GM12878 (cell line): Measurements from ENCODE around the gene ATP2A3. TPM values are rescaled to one million over a fixed set of nuclear protein-coding genes. Genes with fewer than 3 reads are reported as not detected.

Experiments
- CEBPZ ChIP-seq: fragments of 150-350 bp; IDR thresholded peaks from 2 replicates; pipeline ENCODE4 v1.6.1; 2016; ENCODE audit warnings: low read depth, low read length
- FOXM1 ChIP-seq: IDR thresholded peaks from 2 replicates; pipeline ENCODE4 v1.6.1; 2012; ENCODE audit warnings: low read depth, mild to moderate bottlenecking, inconsistent platforms, low read length, moderate library complexity
- JUNB ChIP-seq: IDR thresholded peaks from 2 replicates; pipeline ENCODE4 v1.6.1; 2016; ENCODE audit warnings: antibody characterized with exemption, mild to moderate bottlenecking
- KAT2A ChIP-seq: conservative IDR thresholded peaks from 2 replicates; pipeline ENCODE4 v1.6.1; 2011; ENCODE audit warnings: low read depth, low read length; ENCODE audit not compliant: control insufficient read depth
- NKRF ChIP-seq: fragments of 450-650 bp; conservative IDR thresholded peaks from 2 replicates; pipeline ENCODE4 v1.6.1; 2017; ENCODE audit warnings: mild to moderate bottlenecking, moderate library complexity
- PAX8 ChIP-seq: fragments of 450-650 bp; IDR thresholded peaks from 2 replicates; pipeline ENCODE4 v1.6.1; 2017; ENCODE audit warnings: mild to moderate bottlenecking, moderate library complexity
- polyA plus RNA-seq, 11 experiments: library from polyadenylated mRNA; depleted of rRNA in 4 of 11; unstranded in 6 of 11; stranded (reverse) in 5 of 11; fragments of >200 nt; fragmentation: Nextera tagmentation in 4 of 11; fragmentation: Illumina TruSeq in 1 of 11; extraction: Ambion mirVana in 4 of 11; extraction: Trizol in 1 of 11; gene quantifications; 1 replicate in 1 of 11; 2 replicates in 10 of 11; pipeline versions ENCODE4 v1.2.1 to v1.2.3, GENCODE V29; 2011 to 2016; ENCODE audit warnings: inconsistent platforms in 2 of 11, missing spikeins in 2 of 11, low read depth in 1 of 11
- total RNA-seq, 4 experiments: library from RNA; depleted of rRNA in 3 of 4; stranded (reverse); fragments of >200 nt in 3 of 4; fragmentation: Illumina TruSeq in 1 of 4; extraction: Trizol in 1 of 4; gene quantifications; 2 replicates each; pipeline versions ENCODE4 v1.2.1 to v1.2.3, GENCODE V29; 2013 to 2021
- TF ChIP-seq, protein P1 (sequence below): fragments of 450-650 bp; IDR thresholded peaks from 2 replicates; pipeline ENCODE4 v1.6.1; 2017; ENCODE audit warnings: antibody characterized with exemption, mild to moderate bottlenecking, moderate library complexity

Gene ATP2A3
- total and polyA plus RNA-seq, 10 of the 15 experiments (the other 5 are each of a cell fraction or from before 2014, with no cell fraction given) = 1.0 to 99.2 (median 37.9) TPM

DNA sequence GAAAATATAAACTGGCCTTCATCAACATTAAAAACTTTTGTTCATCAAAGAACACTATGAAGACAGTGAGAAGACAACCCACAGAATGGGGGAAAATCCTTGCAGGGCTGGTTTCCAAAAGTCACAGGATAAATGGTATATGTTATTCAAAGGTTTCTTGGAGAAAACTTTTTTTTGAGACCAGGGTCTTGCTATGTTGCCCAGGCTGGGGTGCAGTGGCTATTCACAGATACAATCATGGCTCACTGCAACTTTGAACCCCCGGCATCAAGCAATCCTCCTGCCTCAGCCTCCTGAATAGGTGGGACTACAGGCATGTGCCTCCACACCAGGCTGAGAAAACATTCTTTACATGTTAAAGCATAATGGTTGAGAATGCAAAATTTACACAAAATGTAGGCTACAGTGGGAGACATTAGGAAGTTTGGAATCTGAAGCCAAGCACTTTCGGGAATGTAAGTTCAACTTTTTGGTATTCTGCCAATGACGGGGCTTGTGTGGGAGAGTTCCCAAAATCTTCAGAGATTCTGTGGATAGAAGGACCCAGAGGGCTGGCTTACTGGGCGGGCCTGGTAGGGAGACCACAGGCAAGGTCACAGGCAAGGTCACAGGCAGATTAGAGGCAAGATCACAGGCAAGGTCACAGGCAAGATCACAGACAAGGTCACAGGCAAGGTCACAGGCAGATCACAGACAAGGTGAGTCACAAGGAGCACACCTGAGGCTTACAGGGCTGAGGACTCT, 24.2 kb upstream of the ATP2A3 start (continued):
- TF ChIP-seq, protein P1, sequence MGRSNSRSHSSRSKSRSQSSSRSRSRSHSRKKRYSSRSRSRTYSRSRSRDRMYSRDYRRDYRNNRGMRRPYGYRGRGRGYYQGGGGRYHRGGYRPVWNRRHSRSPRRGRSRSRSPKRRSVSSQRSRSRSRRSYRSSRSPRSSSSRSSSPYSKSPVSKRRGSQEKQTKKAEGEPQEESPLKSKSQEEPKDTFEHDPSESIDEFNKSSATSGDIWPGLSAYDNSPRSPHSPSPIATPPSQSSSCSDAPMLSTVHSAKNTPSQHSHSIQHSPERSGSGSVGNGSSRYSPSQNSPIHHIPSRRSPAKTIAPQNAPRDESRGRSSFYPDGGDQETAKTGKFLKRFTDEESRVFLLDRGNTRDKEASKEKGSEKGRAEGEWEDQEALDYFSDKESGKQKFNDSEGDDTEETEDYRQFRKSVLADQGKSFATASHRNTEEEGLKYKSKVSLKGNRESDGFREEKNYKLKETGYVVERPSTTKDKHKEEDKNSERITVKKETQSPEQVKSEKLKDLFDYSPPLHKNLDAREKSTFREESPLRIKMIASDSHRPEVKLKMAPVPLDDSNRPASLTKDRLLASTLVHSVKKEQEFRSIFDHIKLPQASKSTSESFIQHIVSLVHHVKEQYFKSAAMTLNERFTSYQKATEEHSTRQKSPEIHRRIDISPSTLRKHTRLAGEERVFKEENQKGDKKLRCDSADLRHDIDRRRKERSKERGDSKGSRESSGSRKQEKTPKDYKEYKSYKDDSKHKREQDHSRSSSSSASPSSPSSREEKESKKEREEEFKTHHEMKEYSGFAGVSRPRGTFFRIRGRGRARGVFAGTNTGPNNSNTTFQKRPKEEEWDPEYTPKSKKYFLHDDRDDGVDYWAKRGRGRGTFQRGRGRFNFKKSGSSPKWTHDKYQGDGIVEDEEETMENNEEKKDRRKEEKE = no peak
- TF ChIP-seq CEBPZ = no peak
- no peak for TF ChIP-seq KAT2A
- no peak for TF ChIP-seq PAX8
- TF ChIP-seq FOXM1 = no peak
- TF ChIP-seq NKRF = no peak
- no peak for TF ChIP-seq JUNB
- TF ChIP-seq, all 136 proteins: peak for 0
